Mesothelial cell of epicardium (in vitro differentiated cells): ENCODE results near the gene HSBP1. TPM values are rescaled to one million over a fixed set of nuclear protein-coding genes. Genes with fewer than 3 reads are reported as not detected.
A peak's percentile ranks its signal among the peaks of the same experiment; 100 is the strongest.

Experiments
- DNase-seq, 2 experiments: peaks; one replicate each; pipeline ENCODE4 v3.0.0; 2021; ENCODE audit warnings: low spot score in 2 of 2; ENCODE audit not compliant: unreplicated experiment in 2 of 2
- H3K27ac Mint-ChIP-seq: 2 replicates; pipeline ENCODE4 v1.8.0; 2021; ENCODE audit warnings: mixed read lengths
- H3K27me3 Mint-ChIP-seq: 2 replicates; pipeline ENCODE4 v1.8.0; 2021; ENCODE audit warnings: low read depth, mixed read lengths
- H3K36me3 Mint-ChIP-seq: 2 replicates; pipeline ENCODE4 v1.8.0; 2021; ENCODE audit warnings: mixed read lengths
- H3K4me1 Mint-ChIP-seq: 2 replicates; pipeline ENCODE4 v1.8.0; 2021; ENCODE audit warnings: mixed read lengths
- H3K4me3 Mint-ChIP-seq: 2 replicates; pipeline ENCODE4 v1.8.0; 2021; ENCODE audit warnings: mild to moderate bottlenecking, moderate library complexity, mixed read lengths
- H3K9me3 Mint-ChIP-seq: 2 replicates; pipeline ENCODE4 v1.8.0; 2021; ENCODE audit warnings: mixed read lengths
- CTCF ChIP-seq: fragments of 200-600 bp; sonication (generic); IDR thresholded peaks from one replicate; pipeline ENCODE4 v1.5.0; 2021; ENCODE audit warnings: antibody characterized with exemption; ENCODE audit not compliant: unreplicated experiment
- total RNA-seq: library from RNA; stranded (reverse); gene quantifications from 3 replicates; pipeline ENCODE4 v1.2.1, GENCODE V29; 2021

Gene HSBP1
- total RNA-seq, 1 donor from 2014 or later = 139 TPM

GRCh38 chr16:83819361-83819760, 11.6 kb downstream of the HSBP1 start:
- Mint-ChIP-seq H3K36me3 (no peaks in the 10 kb centered on the region), H3K4me3 (no peak overlapping the region)

GRCh38 chr16:83826146-83826913, 18.6 kb downstream of the HSBP1 start:
- Mint-ChIP-seq H3K27me3 (peaks cover 2% of the 10 kb centered on the region), H3K36me3 (no peaks in the 10 kb centered on the region), H3K4me3 (no peak overlapping the region), H3K27ac (no peak overlapping the region), H3K9me3 (no peaks in the 10 kb centered on the region), H3K4me1 (no peaks in the 10 kb centered on the region)
- peak; percentile 91 for TF ChIP-seq CTCF
- DNase-seq = peak; percentile 66 to 91

More at GRCh38 chr16:83819361-83819760, 11.6 kb downstream of the HSBP1 start:
- no peak for TF ChIP-seq CTCF
- DNase-seq = no peak
- Mint-ChIP-seq H3K4me1 (peaks cover 9% of the 10 kb centered on the region), H3K27me3 (peaks cover 2% of the 10 kb centered on the region), H3K9me3 (no peaks in the 10 kb centered on the region), H3K27ac (no peak overlapping the region)

GRCh38 chr16:83830091-83830768, 22.5 kb downstream of the HSBP1 start:
- Mint-ChIP-seq H3K27me3 (peaks cover 2% of the 10 kb centered on the region), H3K9me3 (peaks cover 6% of the 10 kb centered on the region), H3K27ac (no peak overlapping the region), H3K4me1 (peaks cover 1% of the 10 kb centered on the region), H3K4me3 (no peak overlapping the region), H3K36me3 (no peaks in the 10 kb centered on the region)
- TF ChIP-seq CTCF = no peak
- DNase-seq = no peak

- DNase-seq = no peak
- no peak for TF ChIP-seq CTCF
- Mint-ChIP-seq H3K27ac (no peak overlapping the region), H3K9me3 (peaks cover 6% of the 10 kb centered on the region), H3K36me3 (no peaks in the 10 kb centered on the region), H3K4me1 (peaks cover 6% of the 10 kb centered on the region), H3K4me3 (no peak overlapping the region), H3K27me3 (peaks cover 2% of the 10 kb centered on the region)
Observed at GRCh38 chr16:83830769-83831455, 23.1 kb downstream of the HSBP1 start.

GRCh38 chr16:83831456-83831987, 23.7 kb downstream of the HSBP1 start:
- Mint-ChIP-seq H3K36me3 (no peaks in the 10 kb centered on the region), H3K27ac (no peak overlapping the region), H3K9me3 (peaks cover 6% of the 10 kb centered on the region), H3K27me3 (peaks cover 2% of the 10 kb centered on the region), H3K4me3 (no peak overlapping the region), H3K4me1 (peaks cover 11% of the 10 kb centered on the region)
- no peak for DNase-seq
- no peak for TF ChIP-seq CTCF
